SK-N-SH (cell line): ENCODE data around the gene CHML. TPM values are rescaled to one million over a fixed set of nuclear protein-coding genes. Genes with fewer than 3 reads are reported as not detected.

ENCODE experiments used
- CTCF ChIA-PET: fragments of 300-600, 350-600 bp; formaldehyde crosslinking; extraction: SDS; loops from one replicate; lab custom pipeline; 2021; lab: Yijun Ruan, JAX
- POLR2A ChIA-PET: fragments of 350-600 bp; sonication (Branson Sonifier 250); formaldehyde crosslinking; extraction: SDS; loops from one replicate; lab custom pipeline; 2020; ENCODE audit warnings: antibody characterized with exemption, inconsistent platforms; lab: Yijun Ruan, JAX
- DNase-seq: peaks from one replicate; pipeline ENCODE4 v3.0.0; 2012
- H2AFZ ChIP-seq: fragments of 200-600 bp; sonication (generic); 2 replicates; pipeline ENCODE4 v1.8.1; 2016; ENCODE audit warnings: antibody characterized with exemption, mild to moderate bottlenecking, low read depth
- H3F3A ChIP-seq: fragments of 200-600 bp; sonication (generic); replicated peaks from 2 replicates; pipeline ENCODE3; 2016; ENCODE audit warnings: antibody characterized with exemption, mild to moderate bottlenecking; ENCODE audit not compliant: insufficient read depth
- H3K27ac ChIP-seq, 2 experiments: fragments of 200-500 bp in 1 of 2; fragments of 200-600 bp in 1 of 2; sonication (Bioruptor generic) in 1 of 2; sonication (generic), shearing (Covaris generic) in 1 of 2; 2 replicates each; pipeline versions ENCODE4 v1.5.1 to v1.6.1; 2014 to 2016; ENCODE audit warnings: low read depth in 2 of 2, inconsistent platforms in 1 of 2, low read length in 1 of 2, mild to moderate bottlenecking in 1 of 2, mixed read lengths in 1 of 2
- H3K27me3 ChIP-seq: fragments of 200-600 bp; sonication (generic), shearing (Covaris generic); 2 replicates; pipeline ENCODE4 v1.6.1; 2016; ENCODE audit warnings: mixed run types; ENCODE audit not compliant: insufficient read depth
- H3K36me3 ChIP-seq, 2 experiments: fragments of 200-500 bp in 1 of 2; fragments of 200-600 bp in 1 of 2; sonication (Bioruptor generic) in 1 of 2; sonication (generic) in 1 of 2; replicated peaks in 1 of 2; 2 replicates each; pipeline versions ENCODE3 to v1.5.1; 2014 to 2016; ENCODE audit warnings: low read length in 1 of 2, mild to moderate bottlenecking in 1 of 2; ENCODE audit not compliant: insufficient read depth in 2 of 2, control insufficient read depth in 1 of 2
- H3K4me1 ChIP-seq, 2 experiments: fragments of 200-500 bp in 1 of 2; fragments of 200-600 bp in 1 of 2; sonication (Bioruptor generic) in 1 of 2; sonication (generic), shearing (Covaris generic) in 1 of 2; 2 replicates each; pipeline versions ENCODE4 v1.5.1 to v1.6.1; 2014 to 2016; ENCODE audit warnings: low read depth in 1 of 2, low read length in 1 of 2, mixed run types in 1 of 2; ENCODE audit not compliant: insufficient read depth in 2 of 2, control insufficient read depth in 1 of 2
- H3K4me2 ChIP-seq: fragments of 200-600 bp; sonication (generic), shearing (Covaris generic); 2 replicates; pipeline ENCODE4 v1.6.1; 2017; ENCODE audit warnings: mixed run types
- H3K4me3 ChIP-seq, 2 experiments: fragments of 200-500 bp in 1 of 2; fragments of 200-600 bp in 1 of 2; sonication (Bioruptor generic) in 1 of 2; sonication (generic), shearing (Covaris generic) in 1 of 2; 2 replicates each; pipeline versions ENCODE4 v1.5.1 to v1.8.1; 2014 to 2016; ENCODE audit warnings: low read depth in 2 of 2, inconsistent platforms in 1 of 2, low read length in 1 of 2, mild to moderate bottlenecking in 1 of 2, mixed read lengths in 1 of 2, moderate library complexity in 1 of 2
- H3K79me2 ChIP-seq: fragments of 200-600 bp; sonication (generic); 2 replicates; pipeline ENCODE4 v1.8.1; 2017; ENCODE audit warnings: mild to moderate bottlenecking; ENCODE audit not compliant: insufficient read depth
- H3K9ac ChIP-seq: fragments of 200-600 bp; sonication (generic); 2 replicates; pipeline ENCODE4 v1.6.1; 2017; ENCODE audit warnings: mixed run types
- H3K9me2 ChIP-seq: fragments of 200-600 bp; sonication (generic); 2 replicates; pipeline ENCODE4 v1.6.1; 2017; ENCODE audit warnings: mixed run types
- H3K9me3 ChIP-seq: fragments of 200-600 bp; sonication (generic); 2 replicates; pipeline ENCODE4 v1.6.1; 2017; ENCODE audit warnings: mixed run types, mild to moderate bottlenecking, moderate library complexity
- H4K20me1 ChIP-seq: fragments of 200-600 bp; sonication (generic); 2 replicates; pipeline ENCODE4 v1.6.1; 2017; ENCODE audit warnings: mild to moderate bottlenecking, mixed run types; ENCODE audit not compliant: insufficient read depth
- EP300 ChIP-seq, 2 experiments: IDR thresholded peaks; 2 replicates each; pipeline versions ENCODE4 v1.4.0 to v1.6.1; 2012; ENCODE audit warnings: borderline replicate concordance in 1 of 2, low read depth in 1 of 2, low read length in 1 of 2
- EZH2phosphoT487 ChIP-seq: fragments of 200-600 bp; sonication (generic); IDR thresholded peaks from 2 replicates; pipeline ENCODE4 v1.6.1; 2017; ENCODE audit warnings: low read depth, mixed run types, mild to moderate bottlenecking, antibody characterized with exemption, moderate library complexity, borderline replicate concordance
- FOXJ3 ChIP-seq: sonication (generic); formaldehyde crosslinking; IDR thresholded peaks from 2 replicates; pipeline ENCODE4 v1.5.1; 2020; ENCODE audit warnings: mild to moderate bottlenecking, missing genetic modification reagents
- FOXM1 ChIP-seq: IDR thresholded peaks from 2 replicates; pipeline ENCODE4 v1.4.0; 2012; ENCODE audit warnings: low read depth, mild to moderate bottlenecking
- GATA2 ChIP-seq: sonication (generic); formaldehyde crosslinking; IDR thresholded peaks from 2 replicates; pipeline ENCODE4 v1.5.0; 2020; ENCODE audit warnings: mild to moderate bottlenecking, missing genetic modification reagents
- NRF1 ChIP-seq: IDR thresholded peaks from 2 replicates; pipeline ENCODE4 v1.6.1; 2012; ENCODE audit warnings: low read depth, mild to moderate bottlenecking, low read length
- POLR2AphosphoS5 ChIP-seq: IDR thresholded peaks from 2 replicates; pipeline ENCODE4 v1.6.1; 2012; ENCODE audit warnings: low read depth, low read length
- RXRA ChIP-seq: IDR thresholded peaks from 2 replicates; pipeline ENCODE4 v1.4.0; 2012; ENCODE audit warnings: low read depth, mild to moderate bottlenecking, borderline replicate concordance
- WGBS: methylation state at CpG from one replicate; pipeline ENCODE4 v1.1.6; 2017; ENCODE audit warnings: low lambda C conversion rate; 5-methylcytosine and 5-hydroxymethylcytosine counted together
- polyA plus RNA-seq, 3 experiments: library from polyadenylated mRNA; depleted of rRNA; stranded (reverse); fragments of >200 nt; gene quantifications; 2 replicates each; pipeline ENCODE4 v1.2.3, GENCODE V29; 2012
- TF ChIP-seq, protein P1 (sequence below): IDR thresholded peaks from 2 replicates; pipeline ENCODE4; 2012
- TF ChIP-seq, protein P2 (sequence below): IDR thresholded peaks from 2 replicates; pipeline ENCODE4 v1.6.1; 2012; ENCODE audit warnings: mild to moderate bottlenecking, low read depth, low read length, moderate library complexity
- TF ChIP-seq, protein P3 (sequence below): IDR thresholded peaks from 2 replicates; pipeline ENCODE4 v1.4.0; 2012; ENCODE audit warnings: low read depth, borderline replicate concordance

CHML gene
- polyA plus RNA-seq, 1 of the 3 experiments (the other 2 are of a cell fraction) = 3.0 TPM

DNA sequence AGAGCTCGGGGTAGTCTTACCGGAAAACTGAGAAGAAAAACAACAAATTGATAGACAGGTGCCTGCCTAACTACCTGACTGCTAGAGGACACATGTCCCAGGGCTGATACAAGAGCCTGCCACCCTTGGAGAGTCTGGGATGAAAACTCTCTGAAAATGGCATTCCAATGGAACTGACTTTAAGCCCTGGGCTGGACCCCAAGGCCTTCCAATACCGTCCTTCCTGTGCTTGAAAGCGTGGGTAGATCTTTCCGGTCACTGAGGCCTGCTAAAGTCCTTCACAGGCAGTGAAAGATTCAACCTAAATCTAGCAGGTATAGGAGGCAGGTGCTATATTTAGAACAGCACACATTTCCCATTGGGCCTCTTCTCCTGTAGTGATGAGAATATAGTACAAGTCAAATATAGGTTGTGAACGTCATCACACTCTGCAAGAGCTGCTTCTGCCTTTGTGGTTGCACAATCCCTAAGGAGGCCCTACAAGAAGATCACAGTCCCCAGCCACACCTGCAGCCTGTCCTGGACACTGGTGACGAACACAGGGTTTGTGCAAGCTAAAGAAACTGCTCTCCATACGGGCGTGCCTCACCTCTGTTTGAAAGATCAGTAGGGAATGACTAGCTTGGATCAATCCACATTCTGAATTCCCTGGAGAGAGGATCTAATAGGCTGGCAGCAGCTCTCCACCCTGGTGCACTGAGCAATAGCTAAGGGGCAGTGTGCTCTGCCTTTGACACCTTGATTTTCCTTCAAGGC, 876 bp upstream of the CHML start:
- Histone ChIP-seq H3K9ac (no peak overlapping the region), H2AFZ (peak overlapping the region; percentile 79; the same call in 1 of the 2 replicates), H3K9me3 (no peaks in the 10 kb centered on the region), H3K4me3 (peak overlapping the region in 1 of 2 experiments; percentile 50; a peak in 2 of 4 replicates), H3K4me1 (peaks cover 11 to 23% of the 10 kb centered on the region in 2 experiments), H3K79me2 (peaks cover 33% of the 10 kb centered on the region), H3K9me2 (no peaks in the 10 kb centered on the region), H3F3A (no peaks in the 10 kb centered on the region), H4K20me1 (no peaks in the 10 kb centered on the region), H3K27me3 (no peaks in the 10 kb centered on the region), H3K36me3 (peaks cover 0 to 5% of the 10 kb centered on the region in 2 experiments), H3K27ac (peak overlapping the region in 1 of 2 experiments; percentile 70; a peak in 2 of 4 replicates), H3K4me2 (peak overlapping the region; percentile 71)
- ChIA-PET CTCF (interaction anchor here (0.6 to 1.9 kb wide), 3 partner anchors 10 to 30 kb away, joined by 3 to 7 read pairs (median 3); no protein-coding TSS in a partner anchor), POLR2A (interaction anchor here (1.0 kb wide), 1 partner anchor 1130 kb away, joined by 3 read pairs; no protein-coding TSS in a partner anchor)
- whole genome bisulfite sequencing = 86% methylated on average over 9 of the region's 9 CpGs
- no peak for DNase-seq
- TF ChIP-seq, protein P1, sequence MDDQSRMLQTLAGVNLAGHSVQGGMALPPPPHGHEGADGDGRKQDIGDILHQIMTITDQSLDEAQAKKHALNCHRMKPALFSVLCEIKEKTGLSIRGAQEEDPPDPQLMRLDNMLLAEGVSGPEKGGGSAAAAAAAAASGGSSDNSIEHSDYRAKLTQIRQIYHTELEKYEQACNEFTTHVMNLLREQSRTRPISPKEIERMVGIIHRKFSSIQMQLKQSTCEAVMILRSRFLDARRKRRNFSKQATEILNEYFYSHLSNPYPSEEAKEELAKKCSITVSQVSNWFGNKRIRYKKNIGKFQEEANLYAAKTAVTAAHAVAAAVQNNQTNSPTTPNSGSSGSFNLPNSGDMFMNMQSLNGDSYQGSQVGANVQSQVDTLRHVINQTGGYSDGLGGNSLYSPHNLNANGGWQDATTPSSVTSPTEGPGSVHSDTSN = no peak
- TF ChIP-seq GATA2 (CRISPR knock-in tag) (no peak), RXRA (no peak), EP300 (IDR thresholded peaks at IDR 0.05; ENCODE audit: borderline replicate concordance in 1 of 2, low read depth in 1 of 2, low read length in 1 of 2) (no peak), EZH2phosphoT487 (no peak), FOXJ3 (CRISPR knock-in tag) (no peak), FOXM1 (no peak), NRF1 (no peak), POLR2AphosphoS5 (no peak)
- TF ChIP-seq, protein P2, sequence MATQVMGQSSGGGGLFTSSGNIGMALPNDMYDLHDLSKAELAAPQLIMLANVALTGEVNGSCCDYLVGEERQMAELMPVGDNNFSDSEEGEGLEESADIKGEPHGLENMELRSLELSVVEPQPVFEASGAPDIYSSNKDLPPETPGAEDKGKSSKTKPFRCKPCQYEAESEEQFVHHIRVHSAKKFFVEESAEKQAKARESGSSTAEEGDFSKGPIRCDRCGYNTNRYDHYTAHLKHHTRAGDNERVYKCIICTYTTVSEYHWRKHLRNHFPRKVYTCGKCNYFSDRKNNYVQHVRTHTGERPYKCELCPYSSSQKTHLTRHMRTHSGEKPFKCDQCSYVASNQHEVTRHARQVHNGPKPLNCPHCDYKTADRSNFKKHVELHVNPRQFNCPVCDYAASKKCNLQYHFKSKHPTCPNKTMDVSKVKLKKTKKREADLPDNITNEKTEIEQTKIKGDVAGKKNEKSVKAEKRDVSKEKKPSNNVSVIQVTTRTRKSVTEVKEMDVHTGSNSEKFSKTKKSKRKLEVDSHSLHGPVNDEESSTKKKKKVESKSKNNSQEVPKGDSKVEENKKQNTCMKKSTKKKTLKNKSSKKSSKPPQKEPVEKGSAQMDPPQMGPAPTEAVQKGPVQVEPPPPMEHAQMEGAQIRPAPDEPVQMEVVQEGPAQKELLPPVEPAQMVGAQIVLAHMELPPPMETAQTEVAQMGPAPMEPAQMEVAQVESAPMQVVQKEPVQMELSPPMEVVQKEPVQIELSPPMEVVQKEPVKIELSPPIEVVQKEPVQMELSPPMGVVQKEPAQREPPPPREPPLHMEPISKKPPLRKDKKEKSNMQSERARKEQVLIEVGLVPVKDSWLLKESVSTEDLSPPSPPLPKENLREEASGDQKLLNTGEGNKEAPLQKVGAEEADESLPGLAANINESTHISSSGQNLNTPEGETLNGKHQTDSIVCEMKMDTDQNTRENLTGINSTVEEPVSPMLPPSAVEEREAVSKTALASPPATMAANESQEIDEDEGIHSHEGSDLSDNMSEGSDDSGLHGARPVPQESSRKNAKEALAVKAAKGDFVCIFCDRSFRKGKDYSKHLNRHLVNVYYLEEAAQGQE = no peak
- TF ChIP-seq, protein P3, sequence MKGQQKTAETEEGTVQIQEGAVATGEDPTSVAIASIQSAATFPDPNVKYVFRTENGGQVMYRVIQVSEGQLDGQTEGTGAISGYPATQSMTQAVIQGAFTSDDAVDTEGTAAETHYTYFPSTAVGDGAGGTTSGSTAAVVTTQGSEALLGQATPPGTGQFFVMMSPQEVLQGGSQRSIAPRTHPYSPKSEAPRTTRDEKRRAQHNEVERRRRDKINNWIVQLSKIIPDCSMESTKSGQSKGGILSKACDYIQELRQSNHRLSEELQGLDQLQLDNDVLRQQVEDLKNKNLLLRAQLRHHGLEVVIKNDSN = no peak
